ENCODE measurements around the gene DENND4A. TPM values are rescaled to one million over a fixed set of nuclear protein-coding genes. Genes with fewer than 3 reads are reported as not detected.

The DENND4A gene
- total and polyA plus RNA-seq, 2 of the 4 experiments (the other 2 are of a cell fraction), result 4.1 to 17.7 TPM

- no peak overlapping the region for H3K9ac ChIP-seq (ENCODE audit: low read depth, low read length)
- no CpG with 5 or more reads among the region's 3 CpGs for WGBS, 2 experiments (ENCODE audit: extremely low coverage in 2 of 2, insufficient read length in 1 of 2)
Observed at GRCh38 chr15:65822316-65822715, 30.2 kb upstream of the DENND4A start.

More at GRCh38 chr15:65822316-65822715, 30.2 kb upstream of the DENND4A start:
- Histone ChIP-seq H3K4ac (ENCODE audit: low read depth, low read length) (no peak overlapping the region), H2BK20ac (ENCODE audit: low read depth, low read length) (no peak overlapping the region), H2AFZ (replicated peaks; ENCODE audit: low read length, poor library complexity) (no peak overlapping the region), H3K27me3 (ENCODE audit: control insufficient read depth, insufficient read depth, low read length) (peaks cover 2% of the 10 kb centered on the region; the same call in 1 of the 2 replicates), H4K91ac (ENCODE audit: insufficient read depth, low read depth, low read length) (no peak overlapping the region), H3K9me1 (ENCODE audit: insufficient read depth, low read length) (no peaks in the 10 kb centered on the region), H4K5ac (ENCODE audit: low read depth, low read length) (no peak overlapping the region), H3K23ac (ENCODE audit: low read depth, low read length) (no peak overlapping the region), H2AK5ac (ENCODE audit: low read depth, low read length) (no peak overlapping the region), H3K4me3 (ENCODE audit: insufficient read depth, low read depth, low read length) (no peak overlapping the region), H3K79me1 (ENCODE audit: low read depth in 1 of 2, low read length in 2 of 2) (no peaks in the 10 kb centered on the region), H3K27ac (ENCODE audit: insufficient read depth, low read length) (no peak overlapping the region), H2BK120ac (ENCODE audit: low read depth, low read length) (no peak overlapping the region), H3K14ac (replicated peaks; ENCODE audit: low read depth, low read length) (no peak overlapping the region), H3K4me1 (ENCODE audit: control insufficient read depth, insufficient read depth, low read length) (0 out of 2 replicates have a peak, but pooled peaks cover 1% of the 10 kb centered on the region), H3K56ac (ENCODE audit: extremely low read depth, insufficient read depth, low read length) (no peak overlapping the region), H3K4me2 (ENCODE audit: low read depth, low read length) (no peak overlapping the region), H4K8ac (ENCODE audit: low read depth in 2 of 2, low read length in 2 of 2) (no peak overlapping the region), H2BK5ac (ENCODE audit: low read depth, low read length, poor library complexity, severe bottlenecking) (no peak overlapping the region), H3K18ac (ENCODE audit: low read depth, low read length) (no peak overlapping the region), H2BK15ac (ENCODE audit: low read depth, low read length) (no peak overlapping the region), H3K36me3 (ENCODE audit: control insufficient read depth, insufficient read depth, low read length) (no peaks in the 10 kb centered on the region), H3K9me3 (ENCODE audit: control insufficient read depth, insufficient read depth, low read length) (no peaks in the 10 kb centered on the region), H4K20me1 (ENCODE audit: insufficient read depth, low read length) (no peaks in the 10 kb centered on the region), H2AK9ac (replicated peaks; ENCODE audit: low read depth, low read length, poor library complexity) (no peak overlapping the region)
- BruUV-seq (replicated peaks), result no TSS peak
- POLR2A ChIA-PET (ENCODE audit: unreplicated experiment), result no interaction called here
- DNase-seq, result no peak
- TF ChIP-seq CTCF (conservative IDR thresholded peaks at IDR 0.05; ENCODE audit: low read depth, low read length) (no peak), CHD1 (IDR thresholded peaks at IDR 0.05; ENCODE audit: low read depth, low read length) (no peak), USF2 (IDR thresholded peaks at IDR 0.05; ENCODE audit: low read depth, low read length) (no peak), ELK1 (IDR thresholded peaks at IDR 0.05; ENCODE audit: borderline replicate concordance, low read depth, low read length) (no peak), CEBPB (IDR thresholded peaks at IDR 0.05; ENCODE audit: low read depth, low read length) (no peak), MAZ (IDR thresholded peaks at IDR 0.05; ENCODE audit: borderline replicate concordance, low read depth, low read length) (no peak)
- in situ Hi-C loops (cut with MboI; ENCODE audit: low sequenced_read_pairs) (no loop called here), dilution Hi-C loops (cut with HindIII; ENCODE audit: low sequenced_read_pairs, unreplicated experiment) (no loop called here), intact Hi-C loops (cut with micrococcal nuclease) (no loop called here)
- ATAC-seq (ENCODE audit: low read depth), result no peak
- CTCF ChIA-PET, result interaction anchor here (0.6 kb wide), 1 partner anchor 1013 kb away, joined by 3 read pairs; no protein-coding TSS in a partner anchor
